Medulla oblongata (tissue), 1 donor: Measurements from ENCODE around the gene FBXL7.

Experiments used
- DNase-seq: peaks from one replicate; pipeline ENCODE4 v3.0.0-alpha.2; 2015; ENCODE audit errors: extremely low spot score

FBXL7 gene

GRCh38 chr5:15655683-15656082 is 155.7 kb downstream of the FBXL7 start:
- peak; percentile 37 for DNase-seq

- no peak for DNase-seq
Measured at GRCh38 chr5:15664961-15665360, 165.0 kb downstream of the FBXL7 start.

DNA sequence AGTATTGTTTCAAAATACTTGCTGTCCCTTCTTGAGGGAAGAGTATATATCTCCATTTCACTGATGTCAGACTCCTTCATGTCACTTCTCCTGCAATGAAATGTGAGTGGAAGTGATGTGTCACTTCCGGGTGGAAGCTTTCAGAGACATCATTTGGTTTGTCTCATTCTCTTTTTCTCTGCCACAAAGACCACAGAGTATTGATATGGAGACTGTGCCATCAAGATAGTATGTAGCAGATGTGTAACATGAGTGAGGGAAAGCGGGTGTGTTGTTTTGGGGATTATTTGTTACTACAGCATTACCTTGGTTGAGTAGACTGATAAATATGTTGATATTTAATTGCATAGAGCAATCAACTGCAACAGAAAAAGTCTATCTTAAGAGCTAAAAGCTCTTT is 169.8 kb downstream of the FBXL7 start:
- DNase-seq: no peak

DNA sequence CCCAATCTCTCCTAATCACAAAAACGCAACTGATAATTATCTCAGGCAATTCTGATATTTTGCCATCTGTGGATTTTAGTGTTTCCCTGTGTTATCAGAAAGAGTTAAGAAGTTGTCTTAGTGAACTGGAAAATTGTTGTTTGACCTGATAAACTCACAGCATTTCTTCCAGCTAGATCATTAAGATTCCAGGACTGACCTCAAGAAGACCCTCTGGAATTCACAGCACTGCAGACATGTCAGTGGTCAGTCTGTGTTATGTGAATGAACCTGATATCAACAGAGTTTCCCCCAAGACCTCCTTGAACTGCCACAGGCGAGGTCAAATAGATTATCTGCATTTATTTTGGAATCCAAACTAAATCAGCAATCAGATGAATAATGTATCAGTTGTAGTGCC is 174.7 kb downstream of the FBXL7 start:
- no peak for DNase-seq

GRCh38 chr5:15676591-15676990 is 176.6 kb downstream of the FBXL7 start:
- no peak for DNase-seq

- DNase-seq: no peak
Measured at GRCh38 chr5:15679161-15679560, 179.2 kb downstream of the FBXL7 start.

DNA sequence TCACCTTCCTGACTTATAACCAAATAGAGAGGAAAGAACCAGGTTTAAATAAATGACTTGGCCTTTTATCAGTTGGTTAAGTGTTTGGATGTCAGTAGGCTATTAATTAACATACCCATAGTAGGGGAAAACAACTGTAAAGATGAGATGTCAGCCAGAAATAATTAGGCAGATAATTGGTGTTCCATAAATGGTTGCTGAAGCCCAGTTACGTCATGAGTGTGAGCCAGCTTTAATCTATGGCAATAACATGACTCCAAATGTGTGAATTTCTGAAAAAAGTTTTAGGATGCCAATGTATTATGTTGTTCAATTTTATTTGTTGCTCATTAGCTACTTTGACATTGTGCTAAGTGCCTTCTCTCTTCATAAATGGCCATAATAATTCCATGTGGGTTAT is 180.5 kb downstream of the FBXL7 start:
- no peak for DNase-seq

GRCh38 chr5:15682122-15682521 is 182.1 kb downstream of the FBXL7 start:
- DNase-seq: no peak

DNA sequence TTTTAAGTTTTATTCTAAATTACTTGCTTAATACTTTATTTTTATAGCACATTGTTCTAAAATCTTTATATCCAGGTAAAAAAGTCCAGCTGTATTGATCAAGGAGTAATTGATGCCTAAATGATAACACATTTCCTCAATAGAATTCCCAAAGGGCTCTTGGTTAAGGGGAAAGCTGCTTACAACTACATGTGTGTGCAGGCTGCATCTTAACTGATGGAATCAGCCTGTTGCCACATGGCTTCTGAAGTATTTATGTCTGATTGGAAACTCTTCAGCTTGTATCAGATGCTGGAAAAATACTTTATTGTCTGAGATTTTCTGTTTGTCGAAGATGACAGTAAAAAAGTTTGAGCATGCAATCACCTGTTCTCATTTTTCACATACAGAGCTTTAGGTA is 182.6 kb downstream of the FBXL7 start:
- DNase-seq: no peak

DNA sequence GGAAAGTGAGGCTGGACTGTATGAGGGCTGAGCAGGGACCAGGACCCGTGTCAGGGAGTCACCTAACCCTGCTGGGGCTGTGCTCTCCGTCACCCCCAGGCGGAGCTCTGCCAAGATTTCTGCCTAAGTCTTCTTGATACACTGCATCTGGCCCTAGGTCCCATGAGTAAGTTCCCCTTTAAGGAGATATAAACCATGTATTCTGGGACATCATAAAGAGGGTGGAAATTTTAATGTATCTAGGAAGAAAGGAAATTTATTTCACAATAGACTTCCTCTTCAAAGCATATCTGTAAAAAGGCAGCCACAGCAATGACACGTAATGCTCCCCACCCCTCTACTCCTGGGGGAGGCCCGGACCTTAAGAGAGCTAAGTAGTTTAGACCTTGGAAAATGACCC is 183.4 kb downstream of the FBXL7 start:
- no peak for DNase-seq

DNA sequence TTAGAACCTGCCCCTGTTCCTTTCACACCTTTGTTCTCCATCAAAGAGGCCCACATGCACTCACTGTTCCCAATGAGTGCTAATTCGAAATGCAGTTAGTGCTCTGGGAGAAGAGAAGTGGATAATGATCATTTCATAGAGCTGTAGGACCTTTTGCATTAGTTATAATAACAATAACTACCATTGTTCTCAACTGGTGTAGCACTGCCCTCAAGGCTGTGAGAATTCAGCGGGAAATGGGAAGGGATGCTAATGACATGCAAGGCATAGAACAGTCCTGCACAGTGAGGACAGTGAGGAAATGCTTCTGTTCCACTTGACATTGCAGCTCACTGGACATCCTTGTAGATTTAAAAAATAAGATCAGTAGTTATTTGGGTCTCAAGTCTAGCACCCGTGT is 187.4 kb downstream of the FBXL7 start:
- DNase-seq: no peak

- no peak for DNase-seq
Measured at GRCh38 chr5:15689836-15690235, 189.9 kb downstream of the FBXL7 start.

GRCh38 chr5:15690611-15691010 is 190.6 kb downstream of the FBXL7 start:
- DNase-seq: no peak

DNA sequence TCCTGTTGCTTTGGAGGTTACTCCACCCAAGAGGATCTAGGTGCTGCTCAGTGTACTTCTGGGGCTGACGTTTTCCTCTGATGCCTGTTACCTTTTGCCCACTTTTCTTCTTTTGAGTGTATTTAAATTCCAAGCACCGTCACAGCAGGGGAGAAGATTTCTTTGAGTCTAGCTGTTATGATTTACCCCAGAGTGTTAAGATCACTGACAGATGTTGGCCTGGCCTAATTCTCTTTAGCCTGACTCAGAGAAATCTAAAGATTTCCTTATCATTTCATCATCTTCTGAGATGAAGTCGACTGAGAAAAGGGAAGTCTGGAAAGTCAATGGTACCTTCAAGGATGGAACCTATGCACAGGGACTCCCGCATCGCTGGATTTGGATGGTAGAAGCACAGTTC is 191.5 kb downstream of the FBXL7 start:
- no peak for DNase-seq

DNA sequence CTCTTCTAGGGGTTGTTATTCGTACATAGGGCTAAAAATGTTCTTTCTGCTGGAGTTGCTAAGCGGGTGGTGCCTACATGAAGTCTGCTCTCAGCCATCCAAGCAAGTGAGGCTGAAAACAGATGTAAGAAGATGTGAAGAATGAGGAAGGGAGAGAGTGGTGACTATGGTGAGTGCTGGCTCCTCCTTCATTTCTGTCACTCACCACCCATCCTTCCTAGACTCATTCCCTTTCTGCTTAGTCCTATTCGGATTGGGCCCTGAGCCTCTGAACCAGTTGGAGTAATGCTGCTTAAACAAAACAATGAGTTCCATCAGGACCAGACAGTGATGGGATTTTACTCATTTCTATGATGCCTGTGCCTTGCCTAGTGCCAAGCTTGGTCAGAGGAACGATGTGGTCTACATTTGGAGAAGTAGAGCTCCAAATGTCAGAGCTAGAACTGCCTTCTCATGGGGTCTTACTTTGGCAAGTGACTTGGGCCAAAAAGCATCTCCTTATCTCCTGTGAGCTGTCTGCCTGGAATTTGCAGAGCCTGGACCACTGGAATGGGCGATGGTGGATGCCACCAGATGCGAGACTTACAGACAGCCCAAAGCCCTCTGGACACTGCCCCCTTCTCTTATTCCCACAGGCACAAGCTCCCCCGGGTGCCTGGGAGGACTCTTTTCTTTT is 192.9 kb downstream of the FBXL7 start:
- no peak for DNase-seq

DNA sequence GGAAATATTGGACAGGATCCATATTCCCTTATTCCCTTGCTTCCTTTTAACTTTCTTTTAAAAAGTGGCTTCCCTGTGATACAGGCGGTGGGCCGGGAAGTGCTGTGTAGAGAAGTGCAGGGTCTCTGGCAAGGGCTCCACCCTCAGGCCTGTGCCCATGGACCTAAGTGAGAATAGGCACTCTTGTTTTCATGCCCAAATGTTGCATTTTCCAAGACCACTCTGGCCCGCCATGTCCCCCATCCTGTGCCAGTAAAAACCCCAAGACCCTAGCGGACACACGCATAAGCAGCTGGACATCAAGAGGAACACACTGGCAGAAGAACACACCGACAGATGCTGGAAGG is 193.4 kb downstream of the FBXL7 start:
- DNase-seq: no peak

- DNase-seq: no peak
Measured at GRCh38 chr5:15693933-15694332, 194.0 kb downstream of the FBXL7 start.

GRCh38 chr5:15694696-15695214 is 194.8 kb downstream of the FBXL7 start:
- DNase-seq: no peak

GRCh38 chr5:15695215-15695731 is 195.3 kb downstream of the FBXL7 start:
- no peak for DNase-seq

DNA sequence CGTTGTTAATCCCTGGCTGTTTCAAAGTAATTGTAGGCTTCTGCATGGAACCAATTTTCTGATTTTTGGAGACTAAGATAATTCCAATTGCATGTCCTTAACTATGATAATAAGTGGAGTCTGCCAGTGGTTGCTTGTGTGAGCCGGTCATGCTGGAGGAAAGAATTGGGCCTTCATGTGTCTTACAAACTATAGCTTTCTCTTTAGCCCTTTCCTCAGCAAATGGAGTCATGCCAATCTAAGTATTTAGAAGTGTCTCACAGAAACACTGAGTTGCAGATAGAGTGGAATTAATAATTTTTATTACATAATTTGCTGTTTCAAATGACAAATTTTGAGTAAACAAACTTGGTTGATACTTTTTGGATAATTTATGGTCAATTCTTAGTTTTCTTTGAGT is 200.4 kb downstream of the FBXL7 start:
- DNase-seq: no peak

DNA sequence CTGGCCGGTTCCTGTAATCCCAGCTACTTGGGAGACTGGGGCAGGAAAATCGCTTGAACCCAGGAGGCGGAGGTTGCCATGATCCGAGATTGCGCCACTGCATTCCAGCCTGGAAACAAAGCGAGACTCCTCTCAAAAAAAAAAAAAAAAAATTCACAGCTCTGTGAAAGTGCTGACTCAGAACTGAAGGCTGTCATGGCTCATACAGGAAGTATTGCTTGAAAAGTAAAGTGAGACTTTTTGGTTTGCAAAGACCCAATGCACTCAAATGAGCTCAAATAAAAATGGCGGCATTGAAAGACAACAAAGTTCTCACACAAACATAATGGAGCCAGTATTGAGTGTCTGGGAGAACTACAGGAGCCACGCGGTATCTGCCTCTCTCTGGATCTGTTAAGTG is 202.1 kb downstream of the FBXL7 start:
- DNase-seq: no peak

DNA sequence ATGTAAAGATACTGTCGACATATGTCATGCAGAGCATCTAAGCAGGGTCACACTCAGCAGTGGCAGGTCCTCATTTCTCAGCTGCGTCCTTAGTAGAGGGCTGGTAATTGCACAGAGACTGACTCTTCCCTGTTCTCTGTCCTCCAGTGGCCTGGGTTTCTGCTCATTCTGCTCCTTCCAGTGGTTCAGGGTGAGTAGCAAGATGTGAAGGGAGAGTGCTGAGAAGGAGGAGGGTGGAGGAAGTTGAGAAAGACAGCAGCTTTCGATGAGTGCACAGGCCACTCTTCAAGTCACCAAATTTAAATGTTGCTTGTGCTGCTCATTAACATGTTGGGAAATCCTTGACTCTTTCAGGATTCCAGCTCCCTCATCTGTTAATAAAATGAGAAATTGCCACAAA is 203.9 kb downstream of the FBXL7 start:
- no peak for DNase-seq

- no peak for DNase-seq
Measured at GRCh38 chr5:15704397-15704947, 204.5 kb downstream of the FBXL7 start.

- no peak for DNase-seq
Measured at GRCh38 chr5:15707631-15708030, 207.7 kb downstream of the FBXL7 start.
